Measurements from ENCODE around the gene GET4.

DNA sequence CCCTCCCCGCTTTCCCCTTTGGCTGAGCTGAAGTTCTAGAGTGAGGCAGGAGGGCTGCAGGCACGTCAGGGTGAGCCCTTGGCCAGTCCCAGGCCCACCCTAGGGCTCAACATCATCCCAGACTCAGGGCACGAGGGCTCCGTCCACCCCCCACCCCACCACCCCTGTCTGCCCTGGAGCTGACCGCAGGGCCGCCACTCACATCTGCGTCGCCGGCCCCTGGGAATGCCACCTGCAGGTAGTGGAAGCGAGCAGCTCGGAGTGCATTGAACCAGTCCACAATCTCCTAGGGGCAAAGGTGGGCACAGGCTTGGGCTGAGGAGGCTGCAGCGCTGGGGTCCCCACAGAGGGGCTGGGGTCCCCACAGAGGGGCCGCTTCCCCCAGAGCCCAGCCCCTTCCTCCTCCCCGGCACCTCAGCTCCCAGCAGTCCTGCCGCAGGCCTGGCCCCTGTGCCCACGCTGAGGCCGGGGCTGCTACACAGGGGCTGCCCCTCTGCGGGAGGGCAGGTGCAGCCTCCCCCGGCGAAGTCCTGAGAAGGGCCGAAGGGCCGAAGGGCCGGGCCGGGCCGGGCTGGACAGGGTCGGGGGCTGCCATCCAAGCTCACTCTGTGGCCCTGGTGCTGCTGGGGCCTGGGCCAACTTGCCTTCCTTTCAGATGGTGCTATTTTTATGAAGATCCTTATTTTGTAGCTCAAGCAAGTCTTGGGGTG is 24.1 kb downstream of the GET4 start:
- TF ChIP-seq, protein P1, sequence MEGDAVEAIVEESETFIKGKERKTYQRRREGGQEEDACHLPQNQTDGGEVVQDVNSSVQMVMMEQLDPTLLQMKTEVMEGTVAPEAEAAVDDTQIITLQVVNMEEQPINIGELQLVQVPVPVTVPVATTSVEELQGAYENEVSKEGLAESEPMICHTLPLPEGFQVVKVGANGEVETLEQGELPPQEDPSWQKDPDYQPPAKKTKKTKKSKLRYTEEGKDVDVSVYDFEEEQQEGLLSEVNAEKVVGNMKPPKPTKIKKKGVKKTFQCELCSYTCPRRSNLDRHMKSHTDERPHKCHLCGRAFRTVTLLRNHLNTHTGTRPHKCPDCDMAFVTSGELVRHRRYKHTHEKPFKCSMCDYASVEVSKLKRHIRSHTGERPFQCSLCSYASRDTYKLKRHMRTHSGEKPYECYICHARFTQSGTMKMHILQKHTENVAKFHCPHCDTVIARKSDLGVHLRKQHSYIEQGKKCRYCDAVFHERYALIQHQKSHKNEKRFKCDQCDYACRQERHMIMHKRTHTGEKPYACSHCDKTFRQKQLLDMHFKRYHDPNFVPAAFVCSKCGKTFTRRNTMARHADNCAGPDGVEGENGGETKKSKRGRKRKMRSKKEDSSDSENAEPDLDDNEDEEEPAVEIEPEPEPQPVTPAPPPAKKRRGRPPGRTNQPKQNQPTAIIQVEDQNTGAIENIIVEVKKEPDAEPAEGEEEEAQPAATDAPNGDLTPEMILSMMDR (conservative IDR thresholded peaks at IDR 0.05; ENCODE audit: low read depth, low read length), result no peak
- no peak for TF ChIP-seq EZH2 (IDR thresholded peaks at IDR 0.05; ENCODE audit: low read length, unreplicated experiment)
